Measurements from ENCODE around the gene SINHCAF.
"Not testable (repeated sequence)": the region's sequence is repeated elsewhere in the genome, so short reads cannot be mapped to it uniquely, and the experiment has no call there.

Gene SINHCAF

DNA sequence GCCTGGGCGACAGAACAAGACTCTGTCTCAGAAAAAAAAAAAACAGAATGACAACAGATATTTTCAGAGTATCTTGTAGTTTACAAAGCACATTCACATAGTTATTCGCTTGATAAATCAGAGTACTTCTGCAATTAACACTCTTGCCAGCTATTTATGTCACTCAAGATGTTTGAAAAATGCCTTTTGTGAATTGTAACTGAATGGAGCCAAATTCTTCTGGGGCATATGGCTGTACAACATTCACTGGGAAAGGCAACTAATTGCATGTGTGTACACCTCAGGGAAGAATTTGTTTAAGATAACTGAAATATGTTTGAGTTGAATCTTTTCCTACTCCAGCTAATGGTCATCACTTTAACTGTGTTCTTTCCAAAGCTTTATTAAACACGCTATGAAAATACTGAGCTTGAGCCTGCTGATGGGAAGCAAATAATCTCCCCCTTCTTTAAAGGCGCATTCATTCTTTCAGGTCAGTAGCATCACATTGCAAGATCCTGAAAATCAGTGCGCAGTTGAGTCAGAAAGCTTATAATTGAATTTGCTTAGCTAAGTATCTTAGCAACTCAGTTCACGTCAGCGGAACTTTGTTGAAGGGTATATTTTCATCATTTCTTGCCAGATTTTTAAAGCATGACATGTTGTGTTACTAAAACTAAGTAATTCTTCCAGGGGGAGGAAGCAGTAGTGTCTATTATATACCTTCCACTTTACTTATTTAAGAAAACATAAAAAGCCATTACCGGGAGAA is 66.6 kb downstream of the SINHCAF start:
- DNase-seq: no peak

GRCh38 chr12:31257784-31258183 is 68.2 kb downstream of the SINHCAF start:
- DNase-seq: no peak

- not testable (repeated sequence) for DNase-seq
Measured at GRCh38 chr12:31251707-31252611, 74.0 kb downstream of the SINHCAF start.

GRCh38 chr12:31250179-31250578 is 75.8 kb downstream of the SINHCAF start:
- DNase-seq: no peak

- DNase-seq: no peak
Measured at GRCh38 chr12:31249356-31249755, 76.6 kb downstream of the SINHCAF start.

DNA sequence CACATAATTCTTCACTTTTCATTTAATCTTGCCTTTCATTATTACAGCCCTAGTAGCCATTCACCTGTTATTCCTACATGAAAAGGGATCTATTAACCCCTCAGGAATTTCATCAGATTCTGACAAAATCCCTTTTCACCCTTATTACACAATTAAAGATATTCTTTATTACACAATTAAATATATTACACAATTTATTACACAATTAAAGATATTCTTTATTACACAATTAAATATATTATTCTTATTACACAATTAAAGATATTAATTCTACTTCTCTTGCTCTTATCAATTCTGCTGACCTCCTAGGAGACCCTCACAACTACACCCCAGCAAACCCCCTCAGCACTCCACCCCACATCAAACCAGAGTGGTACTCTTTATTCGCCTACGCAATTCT is 77.1 kb downstream of the SINHCAF start:
- no peak for DNase-seq

DNA sequence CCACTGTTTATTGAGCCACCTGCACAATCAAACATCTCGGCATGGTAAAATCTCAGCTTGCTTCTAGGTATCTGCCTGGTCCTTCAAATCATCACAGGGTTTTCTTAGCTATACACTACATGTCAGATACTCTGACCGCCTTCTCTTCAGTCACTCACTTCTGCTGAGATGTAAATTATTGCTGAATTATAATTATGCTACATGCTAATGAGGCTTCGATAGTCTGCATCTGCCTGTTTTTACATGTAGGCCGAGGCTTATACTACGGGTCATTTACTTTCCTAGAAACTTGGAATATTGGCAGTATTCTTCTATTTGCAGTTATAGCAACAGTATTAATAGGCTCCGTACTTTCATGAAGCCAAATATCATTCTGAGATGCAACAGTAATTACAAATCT is 77.6 kb downstream of the SINHCAF start:
- no peak for DNase-seq

GRCh38 chr12:31246470-31246850 is 79.5 kb downstream of the SINHCAF start:
- peak; percentile 64 for DNase-seq

GRCh38 chr12:31245822-31246469 is 80.0 kb downstream of the SINHCAF start:
- DNase-seq: peak; percentile 15

GRCh38 chr12:31242418-31242817 is 83.5 kb downstream of the SINHCAF start:
- DNase-seq: not testable (repeated sequence)

GRCh38 chr12:31238764-31239387 is 87.1 kb downstream of the SINHCAF start:
- DNase-seq: peak; percentile 56

GRCh38 chr12:31238333-31238732 is 87.6 kb downstream of the SINHCAF start:
- DNase-seq: not testable (repeated sequence)

GRCh38 chr12:31236998-31237637 is 88.8 kb downstream of the SINHCAF start:
- no peak for DNase-seq

DNA sequence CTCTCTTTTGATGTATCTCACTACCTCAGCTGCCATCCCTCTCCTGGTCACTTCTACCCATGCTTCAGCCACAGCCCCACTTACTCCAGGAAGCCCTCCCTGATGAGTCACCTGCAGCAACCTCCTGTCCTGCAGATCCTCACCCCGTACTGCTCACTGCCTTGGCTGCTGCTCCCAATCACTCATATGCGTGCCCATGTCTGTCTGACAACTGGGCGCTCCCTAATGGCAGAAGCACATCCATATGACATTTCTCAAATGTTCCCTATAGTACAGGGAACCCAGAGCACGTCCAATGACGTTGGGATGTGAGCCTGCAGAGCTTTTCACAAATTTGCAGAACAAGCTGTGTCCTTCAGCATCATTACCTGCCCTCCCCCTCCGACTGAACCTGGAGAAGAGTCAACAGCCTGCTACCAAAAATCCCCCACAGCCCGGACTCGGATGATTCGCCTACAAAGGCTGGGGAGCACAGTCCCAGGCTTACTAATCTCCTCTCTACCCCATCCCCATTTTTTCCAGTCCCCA is 90.0 kb downstream of the SINHCAF start:
- no peak for DNase-seq

DNA sequence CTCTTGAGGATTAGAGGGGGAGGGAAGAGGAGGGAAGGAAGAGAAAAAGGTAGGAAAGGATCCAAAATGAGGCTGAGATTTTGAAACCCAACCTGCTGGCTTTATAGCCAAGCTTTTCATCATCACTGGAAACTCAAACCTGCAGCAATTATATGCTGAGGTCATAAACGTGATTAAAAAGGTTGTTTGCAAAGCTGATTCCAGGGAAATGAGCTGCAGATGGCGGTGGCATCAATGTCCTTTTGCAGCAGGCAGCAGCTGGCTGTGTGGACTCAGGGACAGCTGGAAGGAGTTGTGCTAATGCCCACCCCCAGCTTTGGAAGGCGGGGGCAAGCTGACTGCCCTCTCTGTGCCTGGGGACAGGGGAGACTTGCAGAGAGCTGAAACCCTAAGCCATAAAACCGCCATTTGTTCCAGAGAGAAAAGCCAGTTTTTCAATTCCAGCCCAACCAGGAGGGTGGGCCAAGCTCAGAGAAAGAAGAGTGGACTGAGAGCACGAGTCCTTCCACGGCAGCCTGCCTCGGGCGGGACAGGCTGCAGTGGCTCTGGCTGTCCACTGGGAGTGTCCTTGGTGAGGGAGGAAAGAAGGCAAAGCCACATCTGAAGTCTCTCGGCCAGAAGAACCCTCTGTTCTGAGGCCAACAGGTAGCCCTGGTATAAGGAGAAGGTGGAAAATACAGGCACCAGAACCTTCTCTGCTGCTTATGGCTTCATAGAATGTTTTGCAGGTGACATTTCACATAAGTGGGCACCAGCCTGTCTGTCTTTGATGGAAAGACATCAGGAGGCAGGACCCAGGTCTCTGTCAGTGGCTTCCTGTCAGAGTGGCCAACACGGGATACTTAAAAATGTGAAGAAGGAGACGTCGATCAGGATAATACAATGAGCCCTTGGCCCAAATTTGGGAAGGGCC is 90.7 kb downstream of the SINHCAF start:
- DNase-seq: peak; percentile 28

DNA sequence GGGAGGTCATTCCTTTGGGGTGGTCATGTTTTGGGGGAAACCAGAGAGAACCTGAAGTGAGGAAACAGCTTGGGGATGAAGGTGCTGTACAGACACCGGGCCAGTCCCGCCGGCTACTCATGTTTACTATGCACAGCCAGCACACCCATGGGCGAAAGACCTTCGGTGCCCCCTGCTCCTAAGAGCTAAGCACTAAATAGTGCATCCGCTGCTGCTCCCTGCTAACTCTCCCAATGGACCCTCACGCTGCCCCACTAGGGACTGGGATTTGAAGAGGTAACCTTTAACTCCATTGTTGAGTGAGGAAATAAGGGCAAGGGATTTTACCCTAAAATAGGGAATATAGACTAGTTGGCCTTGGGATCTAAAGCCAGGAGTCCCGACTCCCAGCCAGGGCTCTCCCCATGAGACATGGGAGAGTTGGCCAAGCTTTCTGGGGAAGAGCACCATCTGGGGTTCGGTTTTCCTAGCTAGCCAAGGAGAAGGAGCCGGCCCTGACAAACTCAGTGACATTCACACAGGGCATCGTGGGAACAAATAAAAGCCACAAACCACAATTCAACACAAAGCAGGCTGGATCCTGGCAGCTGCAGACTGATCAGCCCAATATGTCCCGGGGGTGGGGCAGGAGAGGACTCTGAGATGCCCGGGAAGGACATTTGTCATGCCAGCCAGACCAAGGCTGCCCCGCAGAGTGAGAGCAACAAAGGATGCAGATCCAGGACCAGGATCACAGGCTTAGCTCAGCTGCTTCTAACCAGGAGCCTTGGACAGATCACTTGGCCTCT is 91.7 kb downstream of the SINHCAF start:
- no peak for DNase-seq

- no peak for DNase-seq
Measured at GRCh38 chr12:31233061-31233730, 92.8 kb downstream of the SINHCAF start.

DNA sequence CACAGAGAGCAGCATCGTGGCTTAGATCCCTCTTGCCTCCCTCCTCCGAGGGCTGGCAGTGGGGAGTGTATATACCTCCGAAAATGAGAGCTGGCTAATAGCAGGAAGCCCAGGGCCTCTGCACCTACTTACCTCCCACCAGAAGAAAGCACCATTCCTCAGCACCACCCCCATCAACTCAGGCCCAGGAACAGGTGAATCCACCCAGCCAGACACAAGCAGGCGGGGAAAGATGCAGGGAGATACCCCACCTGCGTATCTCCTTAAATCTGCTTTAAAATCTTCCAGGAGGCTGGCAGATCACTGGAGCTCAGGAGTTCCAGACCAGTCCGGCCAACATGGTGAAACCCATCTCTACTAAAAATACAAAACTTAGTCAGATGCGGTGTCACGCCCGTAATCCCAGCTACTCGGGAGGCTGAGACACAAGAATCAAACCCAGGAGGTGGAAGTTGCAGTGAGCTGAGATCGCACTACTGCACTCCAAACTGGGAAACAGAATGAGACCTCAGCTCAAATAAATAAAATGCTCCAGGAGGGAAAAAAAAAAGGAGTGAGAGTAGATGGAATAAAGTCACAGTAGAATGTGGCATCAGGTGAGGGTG is 93.5 kb downstream of the SINHCAF start:
- DNase-seq: no peak
